HepG2 (cell line): Measurements from ENCODE around the gene CD9. TPM values are rescaled to one million over a fixed set of nuclear protein-coding genes. Genes with fewer than 3 reads are reported as not detected.

Experiments used
- CBFB ChIP-seq: sonication (generic); formaldehyde crosslinking; IDR thresholded peaks from 2 replicates; pipeline ENCODE4 v1.4.0; 2020; ENCODE audit warnings: missing genetic modification reagents
- CCDC6 ChIP-seq: sonication (generic); formaldehyde crosslinking; IDR thresholded peaks from 2 replicates; pipeline ENCODE4 v1.8.1; 2022; ENCODE audit warnings: mild to moderate bottlenecking, missing genetic modification reagents, moderate library complexity
- CEBPZ ChIP-seq: IDR thresholded peaks from 2 replicates; pipeline ENCODE4 v1.6.1; 2012; ENCODE audit warnings: low read length, improper control_type of control experiment
- CREM ChIP-seq, 2 experiments: sonication (generic) in 1 of 2; formaldehyde crosslinking in 1 of 2; IDR thresholded peaks; 2 replicates each; pipeline versions ENCODE4 v1.4.0 to v1.6.1; 2016 to 2020; ENCODE audit warnings: antibody characterized with exemption in 1 of 2, mild to moderate bottlenecking in 1 of 2, missing genetic modification reagents in 1 of 2
- GABPA ChIP-seq, 2 experiments: IDR thresholded peaks; 2 replicates each; pipeline ENCODE4 v1.6.1; 2011 to 2016; ENCODE audit warnings: low read depth in 2 of 2, low read length in 1 of 2, missing biosample characterization in 1 of 2, missing genetic modification characterization in 1 of 2
- HOXA3 ChIP-seq: sonication (generic); formaldehyde crosslinking; IDR thresholded peaks from 2 replicates; pipeline ENCODE4 v1.5.0; 2020; ENCODE audit warnings: missing genetic modification reagents
- KDM5B ChIP-seq: sonication (generic); formaldehyde crosslinking; IDR thresholded peaks from 2 replicates; pipeline ENCODE4 v1.4.0; 2020; ENCODE audit warnings: missing genetic modification reagents, mild to moderate bottlenecking, borderline replicate concordance
- MIER3 ChIP-seq: IDR thresholded peaks from 2 replicates; pipeline ENCODE4 v1.6.1; 2016; ENCODE audit warnings: missing compliant biosample characterization, borderline replicate concordance
- NFAT5 ChIP-seq: sonication (generic); formaldehyde crosslinking; IDR thresholded peaks from 2 replicates; pipeline ENCODE4 v1.4.0; 2020; ENCODE audit warnings: missing genetic modification reagents
- REPIN1 ChIP-seq: sonication (generic); formaldehyde crosslinking; IDR thresholded peaks from 2 replicates; pipeline ENCODE4 v1.8.0; 2022; ENCODE audit warnings: missing genetic modification reagents, low read depth, mild to moderate bottlenecking, borderline replicate concordance
- SCMH1 ChIP-seq: sonication (generic); formaldehyde crosslinking; IDR thresholded peaks from 2 replicates; pipeline ENCODE4 v1.9.0; 2021; ENCODE audit warnings: missing genetic modification reagents, mild to moderate bottlenecking, borderline replicate concordance
- SIN3A ChIP-seq: IDR thresholded peaks from 2 replicates; pipeline ENCODE4 v1.6.1; 2011; ENCODE audit warnings: low read depth, mild to moderate bottlenecking, control low read depth, low read length, borderline replicate concordance
- SIX4 ChIP-seq: sonication (generic); formaldehyde crosslinking; IDR thresholded peaks from 2 replicates; pipeline ENCODE4 v1.4.0; 2020; ENCODE audit warnings: missing genetic modification reagents
- TAF15 ChIP-seq: fragments of 200-400 bp; formaldehyde crosslinking; IDR thresholded peaks from one replicate; pipeline ENCODE4 v1.6.1; 2018; ENCODE audit warnings: mild to moderate bottlenecking, low read depth, low read length; ENCODE audit not compliant: poor library complexity, severe bottlenecking
- TBP ChIP-seq: sonication (generic); formaldehyde crosslinking; IDR thresholded peaks from 2 replicates; pipeline ENCODE4 v1.5.0; 2020; ENCODE audit warnings: missing genetic modification reagents
- TMF1 ChIP-seq: sonication (generic); formaldehyde crosslinking; IDR thresholded peaks from 2 replicates; pipeline ENCODE4 v1.8.1; 2022; ENCODE audit warnings: low read depth, missing genetic modification reagents
- U2AF2 ChIP-seq: fragments of 200-400 bp; formaldehyde crosslinking; IDR thresholded peaks from 2 replicates; pipeline ENCODE4 v1.6.1; 2017; ENCODE audit warnings: low read depth, mild to moderate bottlenecking, low read length
- ZNF331 ChIP-seq: sonication (generic); formaldehyde crosslinking; IDR thresholded peaks from 2 replicates; pipeline ENCODE4 v1.4.0; 2020; ENCODE audit warnings: missing genetic modification reagents
- ZNF552 ChIP-seq: sonication (generic); formaldehyde crosslinking; IDR thresholded peaks from 2 replicates; pipeline ENCODE4 v1.9.0; 2022; ENCODE audit warnings: missing genetic modification reagents, mild to moderate bottlenecking, borderline replicate concordance
- ZNF562 ChIP-seq: sonication (generic); formaldehyde crosslinking; IDR thresholded peaks from 2 replicates; pipeline ENCODE4 v1.8.0; 2022; ENCODE audit warnings: missing genetic modification reagents, borderline replicate concordance
- ZNF720 ChIP-seq: sonication (generic); formaldehyde crosslinking; IDR thresholded peaks from 2 replicates; pipeline ENCODE4 v1.4.0; 2020; ENCODE audit warnings: missing genetic modification reagents
- ZNF740 ChIP-seq: sonication (generic); formaldehyde crosslinking; IDR thresholded peaks from 2 replicates; pipeline ENCODE4 v1.4.0; 2020; ENCODE audit warnings: missing genetic modification reagents
- ZNF773 ChIP-seq: sonication (generic); formaldehyde crosslinking; IDR thresholded peaks from 2 replicates; pipeline ENCODE4 v1.4.0; 2020; ENCODE audit warnings: missing genetic modification reagents, borderline replicate concordance
- polyA plus RNA-seq, 8 experiments: library from polyadenylated mRNA; depleted of rRNA in 3 of 8; stranded (reverse) in 7 of 8; unstranded in 1 of 8; fragments of >200 nt; fragmentation: Illumina TruSeq in 4 of 8; extraction: Trizol in 4 of 8; gene quantifications; 2 replicates each; pipeline versions ENCODE4 v1.2.1 to v1.2.3, GENCODE V29; 2011 to 2016; ENCODE audit warnings: low read depth in 4 of 8, missing spikeins in 1 of 8, mixed read lengths in 1 of 8; ENCODE audit not compliant: insufficient read depth in 1 of 8
- total RNA-seq, 5 experiments: library from RNA; depleted of rRNA; stranded (reverse); fragments of >200 nt; fragmentation: Illumina TruSeq; extraction: Trizol; gene quantifications; 2 replicates each; pipeline ENCODE4 v1.2.3, GENCODE V29; 2016; ENCODE audit warnings: low read depth in 1 of 5

CD9 gene
- total and polyA plus RNA-seq, 2 of the 13 experiments (the other 11 are each of a cell fraction or from before 2014, with no cell fraction given), result 5.8 to 38.3 TPM

- TF ChIP-seq CEBPZ, result no peak
- no peak for TF ChIP-seq ZNF773 (CRISPR knock-in tag)
- TF ChIP-seq TMF1 (CRISPR knock-in tag), result no peak
- TF ChIP-seq TAF15, result no peak
- no peak for TF ChIP-seq ZNF552 (CRISPR knock-in tag)
- TF ChIP-seq SIN3A, result 0 out of 2 replicates have a peak, but pooled peaks have one; percentile 48
- TF ChIP-seq ZNF331 (CRISPR knock-in tag), result peak; percentile 26; the same call in 1 of the 2 replicates
- TF ChIP-seq REPIN1 (CRISPR knock-in tag), result no peak
- peak; percentile 53 for TF ChIP-seq CREM (IDR thresholded peaks at IDR 0.05)
- TF ChIP-seq CREM (CRISPR knock-in tag; IDR thresholded peaks at IDR 0.05), result no peak
- TF ChIP-seq SIX4 (CRISPR knock-in tag), result no peak
- TF ChIP-seq TBP (CRISPR knock-in tag), result no peak
- no peak for TF ChIP-seq NFAT5
- no peak for TF ChIP-seq SCMH1 (CRISPR knock-in tag)
- TF ChIP-seq HOXA3 (CRISPR knock-in tag), result peak; percentile 49; the same call in 1 of the 2 replicates
- TF ChIP-seq ZNF740 (CRISPR knock-in tag), result no peak
- 0 out of 2 replicates have a peak, but pooled peaks have one; percentile 32 for TF ChIP-seq MIER3 (CRISPR knock-in tag)
- no peak for TF ChIP-seq U2AF2
- TF ChIP-seq ZNF720 (CRISPR knock-in tag), result no peak
- no peak for TF ChIP-seq GABPA (IDR thresholded peaks at IDR 0.05; ENCODE audit: low read depth, low read length)
- peak; percentile 81 for TF ChIP-seq GABPA (CRISPR knock-in tag; IDR thresholded peaks at IDR 0.05; ENCODE audit: low read depth)
- TF ChIP-seq ZNF562, result no peak
- TF ChIP-seq KDM5B (CRISPR knock-in tag), result no peak
- no peak for TF ChIP-seq CCDC6 (CRISPR knock-in tag)
- no peak for TF ChIP-seq CBFB (CRISPR knock-in tag)
Measured at GRCh38 chr12:6280053-6280469, 79.9 kb downstream of the CD9 start (continued).
